Epithelial cell of proximal tubule (primary cell): ENCODE results near the gene ZNF280D. TPM values are rescaled to one million over a fixed set of nuclear protein-coding genes. Genes with fewer than 3 reads are reported as not detected.

Experiments used
- DNase-seq: peaks from one replicate; pipeline ENCODE4 v3.0.0-alpha.2; 2011; ENCODE audit warnings: low read depth
- H3K4me3 ChIP-seq: 2 replicates; pipeline ENCODE4 v1.5.1; 2011; ENCODE audit warnings: low read depth, mild to moderate bottlenecking, low read length
- total RNA-seq: library from RNA; depleted of rRNA; stranded (reverse); fragments of >200 nt; gene quantifications from 2 replicates; pipeline ENCODE4 v1.2.3, GENCODE V29; 2015
- TF ChIP-seq, protein P1 (sequence below): conservative IDR thresholded peaks from 2 replicates; pipeline ENCODE4 v1.5.1; 2012; ENCODE audit warnings: low read depth, mild to moderate bottlenecking, low read length

Gene ZNF280D
- total RNA-seq, 1 donor from 2014 or later = 8.0 TPM

DNA sequence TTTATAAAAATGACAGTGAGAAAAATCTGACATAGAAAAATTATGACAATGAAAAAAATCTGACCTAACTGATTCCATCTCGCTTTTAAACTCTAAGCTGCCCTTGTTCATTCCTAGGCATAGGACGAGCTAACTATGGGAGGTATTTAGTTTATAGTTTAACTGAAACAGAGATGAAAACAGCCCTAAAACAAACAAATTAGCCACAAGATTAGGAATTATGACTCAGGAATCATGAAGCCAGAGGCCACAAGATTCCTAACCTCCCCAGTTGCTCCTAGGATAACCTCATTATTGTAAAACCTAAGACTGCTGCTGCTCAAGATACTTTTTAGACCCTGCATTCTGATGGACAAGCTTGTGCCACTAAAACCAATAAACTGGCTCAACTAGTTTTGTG is 145.6 kb downstream of the ZNF280D start:
- no peak for DNase-seq
- TF ChIP-seq, protein P1, sequence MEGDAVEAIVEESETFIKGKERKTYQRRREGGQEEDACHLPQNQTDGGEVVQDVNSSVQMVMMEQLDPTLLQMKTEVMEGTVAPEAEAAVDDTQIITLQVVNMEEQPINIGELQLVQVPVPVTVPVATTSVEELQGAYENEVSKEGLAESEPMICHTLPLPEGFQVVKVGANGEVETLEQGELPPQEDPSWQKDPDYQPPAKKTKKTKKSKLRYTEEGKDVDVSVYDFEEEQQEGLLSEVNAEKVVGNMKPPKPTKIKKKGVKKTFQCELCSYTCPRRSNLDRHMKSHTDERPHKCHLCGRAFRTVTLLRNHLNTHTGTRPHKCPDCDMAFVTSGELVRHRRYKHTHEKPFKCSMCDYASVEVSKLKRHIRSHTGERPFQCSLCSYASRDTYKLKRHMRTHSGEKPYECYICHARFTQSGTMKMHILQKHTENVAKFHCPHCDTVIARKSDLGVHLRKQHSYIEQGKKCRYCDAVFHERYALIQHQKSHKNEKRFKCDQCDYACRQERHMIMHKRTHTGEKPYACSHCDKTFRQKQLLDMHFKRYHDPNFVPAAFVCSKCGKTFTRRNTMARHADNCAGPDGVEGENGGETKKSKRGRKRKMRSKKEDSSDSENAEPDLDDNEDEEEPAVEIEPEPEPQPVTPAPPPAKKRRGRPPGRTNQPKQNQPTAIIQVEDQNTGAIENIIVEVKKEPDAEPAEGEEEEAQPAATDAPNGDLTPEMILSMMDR = no peak
- no peak overlapping the region for H3K4me3 ChIP-seq

GRCh38 chr15:56586206-56586605 is 147.1 kb downstream of the ZNF280D start:
- no peak for DNase-seq
- no peak overlapping the region for H3K4me3 ChIP-seq
- TF ChIP-seq, protein P1 = no peak

- no peak overlapping the region for H3K4me3 ChIP-seq
- TF ChIP-seq, protein P1 = no peak
- DNase-seq = no peak
Measured at GRCh38 chr15:56582785-56583184, 150.5 kb downstream of the ZNF280D start.

Other genes with a start within 250 kb of the ZNF280D start
- gene TCF12, start 185.1 kb upstream of the ZNF280D start, total RNA-seq = 41.8 and 68.9 TPM in 2 replicates